ENCODE measurements around the gene TSPYL6.

DNA sequence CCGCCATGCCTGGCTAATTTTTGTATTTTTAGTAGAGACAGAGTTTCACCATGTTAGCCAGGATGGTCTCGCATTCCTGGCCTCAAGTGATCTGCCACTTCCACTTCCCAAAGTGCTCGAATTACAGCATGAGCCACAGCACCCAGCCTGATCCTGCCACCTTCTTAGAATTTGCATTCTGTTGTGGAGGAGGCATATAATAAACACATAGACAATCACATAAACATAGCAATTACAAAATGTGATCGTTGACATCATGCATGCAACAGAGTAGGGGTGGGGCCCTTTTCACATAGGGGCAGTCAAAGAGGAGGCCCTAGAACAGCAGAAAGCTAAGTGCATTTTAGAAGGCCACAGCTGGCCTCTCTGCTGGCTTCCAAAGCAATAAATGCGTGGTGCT lies 39.9 kb upstream of the TSPYL6 start:
- TF ChIP-seq, protein P1, sequence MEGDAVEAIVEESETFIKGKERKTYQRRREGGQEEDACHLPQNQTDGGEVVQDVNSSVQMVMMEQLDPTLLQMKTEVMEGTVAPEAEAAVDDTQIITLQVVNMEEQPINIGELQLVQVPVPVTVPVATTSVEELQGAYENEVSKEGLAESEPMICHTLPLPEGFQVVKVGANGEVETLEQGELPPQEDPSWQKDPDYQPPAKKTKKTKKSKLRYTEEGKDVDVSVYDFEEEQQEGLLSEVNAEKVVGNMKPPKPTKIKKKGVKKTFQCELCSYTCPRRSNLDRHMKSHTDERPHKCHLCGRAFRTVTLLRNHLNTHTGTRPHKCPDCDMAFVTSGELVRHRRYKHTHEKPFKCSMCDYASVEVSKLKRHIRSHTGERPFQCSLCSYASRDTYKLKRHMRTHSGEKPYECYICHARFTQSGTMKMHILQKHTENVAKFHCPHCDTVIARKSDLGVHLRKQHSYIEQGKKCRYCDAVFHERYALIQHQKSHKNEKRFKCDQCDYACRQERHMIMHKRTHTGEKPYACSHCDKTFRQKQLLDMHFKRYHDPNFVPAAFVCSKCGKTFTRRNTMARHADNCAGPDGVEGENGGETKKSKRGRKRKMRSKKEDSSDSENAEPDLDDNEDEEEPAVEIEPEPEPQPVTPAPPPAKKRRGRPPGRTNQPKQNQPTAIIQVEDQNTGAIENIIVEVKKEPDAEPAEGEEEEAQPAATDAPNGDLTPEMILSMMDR (conservative IDR thresholded peaks at IDR 0.05; ENCODE audit: low read depth in 2 of 2): no peak
- TF ChIP-seq EZH2phosphoT487 (IDR thresholded peaks at IDR 0.05; ENCODE audit: unreplicated experiment): no peak
